ENCODE data around the gene IL17RC. TPM values are rescaled to one million over a fixed set of nuclear protein-coding genes. Genes with fewer than 3 reads are reported as not detected.
"Not testable (repeated sequence)": the region's sequence is repeated elsewhere in the genome, so short reads cannot be mapped to it uniquely, and the experiment has no call there.

IL17RC gene
- total RNA-seq, 2 donors from 2014 or later, result 40.7 to 60.3 TPM

- peak overlapping the region; percentile 88 to 96 (median 92) for H3K27ac ChIP-seq
- no peaks in the 10 kb centered on the region for H3K36me3 ChIP-seq (replicated peaks in 1 of 2; ENCODE audit: insufficient read depth in 1 of 2, low read depth in 2 of 2)
- TF ChIP-seq CTCF (IDR thresholded peaks at IDR 0.05) (no peak), POLR2A (IDR thresholded peaks at IDR 0.05) (no peak)
- intact Hi-C loops (cut with DNase I), result no loop called here
- DNase-seq, result no peak
- 7 to 9% methylated on average over 7 to 12 of the region's 12 CpGs for WGBS, 2 donors
- H3K27me3 ChIP-seq, result no peaks in the 10 kb centered on the region
- no peaks in the 10 kb centered on the region for H3K9me3 ChIP-seq
- H3K4me1 ChIP-seq, result peaks cover 12% of the 10 kb centered on the region
- no peak for ATAC-seq
- H3K4me3 ChIP-seq, result peak overlapping the region; percentile 88 to 100
Observed at GRCh38 chr3:9891072-9891622, 25.8 kb upstream of the IL17RC start.

GRCh38 chr3:9893739-9894138, 23.2 kb upstream of the IL17RC start:
- no peak overlapping the region for H3K27ac ChIP-seq
- intact Hi-C loops (cut with DNase I), result no loop called here
- no peak for TF ChIP-seq POLR2A (IDR thresholded peaks at IDR 0.05)
- TF ChIP-seq CTCF (IDR thresholded peaks at IDR 0.05), result no peak
- 80 to 88% methylated on average over 1 of the region's 1 CpG for WGBS, 2 donors
- no peaks in the 10 kb centered on the region for H3K9me3 ChIP-seq
- no peaks in the 10 kb centered on the region for H3K36me3 ChIP-seq (replicated peaks in 1 of 2; ENCODE audit: insufficient read depth in 1 of 2, low read depth in 2 of 2)
- no peak for ATAC-seq
- no peaks in the 10 kb centered on the region for H3K27me3 ChIP-seq
- DNase-seq, result no peak
- H3K4me1 ChIP-seq, result peaks cover 35% of the 10 kb centered on the region
- H3K4me3 ChIP-seq, result no peak overlapping the region

- H3K27ac ChIP-seq; H3K27me3 ChIP-seq; intact Hi-C loops (cut with DNase I); DNase-seq; H3K9me3 ChIP-seq; ATAC-seq; H3K4me3 ChIP-seq; H3K36me3 ChIP-seq (replicated peaks in 1 of 2; ENCODE audit: insufficient read depth in 1 of 2, low read depth in 2 of 2): not testable (repeated sequence)
- peaks cover 52% of the 10 kb centered on the region for H3K4me1 ChIP-seq
- 95 to 98% methylated on average over 2 to 3 of the region's 3 CpGs for WGBS, 2 donors
Observed at GRCh38 chr3:9895715-9896114, 21.2 kb upstream of the IL17RC start.

- peaks cover 58% of the 10 kb centered on the region for H3K4me1 ChIP-seq
- ATAC-seq; H3K36me3 ChIP-seq (replicated peaks in 1 of 2; ENCODE audit: insufficient read depth in 1 of 2, low read depth in 2 of 2); intact Hi-C loops (cut with DNase I); H3K4me3 ChIP-seq; H3K27me3 ChIP-seq; DNase-seq; H3K9me3 ChIP-seq: not testable (repeated sequence)
- H3K27ac ChIP-seq, result peak overlapping the region in 3 of 4 donors; percentile 85
- WGBS, 2 donors, result 87 to 95% methylated on average over 9 to 10 of the region's 10 CpGs
Observed at GRCh38 chr3:9896755-9897407, 20.0 kb upstream of the IL17RC start.

GRCh38 chr3:9897408-9898372, 19.2 kb upstream of the IL17RC start:
- Histone ChIP-seq H3K27me3 (no peaks in the 10 kb centered on the region), H3K27ac (peak overlapping the region; percentile 68 to 85 (median 85)), H3K36me3 (replicated peaks in 1 of 2; ENCODE audit: insufficient read depth in 1 of 2, low read depth in 2 of 2) (no peaks in the 10 kb centered on the region), H3K4me3 (no peak overlapping the region), H3K9me3 (no peaks in the 10 kb centered on the region), H3K4me1 (peaks cover 61% of the 10 kb centered on the region)
- 15 to 32% methylated on average over 4 of the region's 4 CpGs for WGBS, 2 donors
- DNase-seq (peak; percentile 78 to 93 (median 90)), ATAC-seq (peak; percentile 90)
- intact Hi-C loops (cut with DNase I), result no loop called here
- peak in 2 of 3 donors; percentile 22 to 23 for TF ChIP-seq POLR2A (IDR thresholded peaks at IDR 0.05)
- no peak for TF ChIP-seq CTCF (IDR thresholded peaks at IDR 0.05)

Data from body of pancreas (tissue), 4 donors.